ENCODE measurements around the gene LGALS1.
"Not testable (repeated sequence)": the region's sequence is repeated elsewhere in the genome, so short reads cannot be mapped to it uniquely, and the experiment has no call there.

LGALS1 gene

DNA sequence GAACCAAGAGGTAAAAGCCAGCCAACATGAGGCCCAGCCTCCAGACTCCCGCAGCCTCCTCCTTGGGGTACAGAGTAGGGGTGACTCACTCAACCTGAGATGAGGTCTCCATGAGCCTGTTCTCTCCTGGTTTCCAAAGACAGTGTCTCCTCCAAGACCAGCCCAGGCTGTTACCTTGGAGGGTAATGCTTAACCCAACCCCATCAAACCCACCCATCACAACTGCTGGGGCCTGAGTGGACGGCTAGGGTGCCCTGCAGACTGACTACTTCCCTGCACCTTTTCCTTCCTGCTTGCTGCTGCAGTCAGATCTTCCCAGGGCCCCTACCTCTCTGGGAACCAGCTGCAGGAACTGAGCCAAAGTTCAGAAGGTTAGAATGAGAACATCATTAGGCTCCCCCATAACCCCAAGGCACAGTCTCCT, 5.6 kb downstream of the LGALS1 start:
- no peak for DNase-seq (ENCODE audit: low read depth, low spot score)
- peak overlapping the region; percentile 4 for H3K27ac ChIP-seq

DNA sequence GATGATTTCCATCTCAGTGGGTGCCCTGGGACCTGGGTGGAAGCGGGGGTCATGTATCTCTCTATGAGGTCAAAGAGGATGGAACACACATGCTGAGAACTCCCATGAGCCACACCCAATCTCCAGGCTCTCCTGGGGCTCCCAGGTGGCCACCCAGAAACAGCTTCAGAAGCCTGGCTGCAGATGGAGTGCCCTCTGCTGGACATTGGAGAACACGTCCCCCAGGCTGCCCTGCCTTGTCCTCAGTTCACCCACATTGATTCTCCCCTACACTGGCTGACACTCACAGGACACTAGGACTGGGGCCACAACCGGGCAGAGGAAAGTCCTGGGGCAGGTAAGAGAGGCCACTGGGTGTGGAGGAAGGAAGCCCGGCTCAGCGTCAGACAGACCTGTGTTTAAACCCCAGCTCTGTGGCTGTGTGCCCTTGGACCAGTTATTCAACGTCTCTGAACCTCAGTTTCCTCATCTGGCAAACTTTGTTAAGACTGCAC, 6.2 kb downstream of the LGALS1 start:
- no peak for DNase-seq (ENCODE audit: low read depth, low spot score)

DNA sequence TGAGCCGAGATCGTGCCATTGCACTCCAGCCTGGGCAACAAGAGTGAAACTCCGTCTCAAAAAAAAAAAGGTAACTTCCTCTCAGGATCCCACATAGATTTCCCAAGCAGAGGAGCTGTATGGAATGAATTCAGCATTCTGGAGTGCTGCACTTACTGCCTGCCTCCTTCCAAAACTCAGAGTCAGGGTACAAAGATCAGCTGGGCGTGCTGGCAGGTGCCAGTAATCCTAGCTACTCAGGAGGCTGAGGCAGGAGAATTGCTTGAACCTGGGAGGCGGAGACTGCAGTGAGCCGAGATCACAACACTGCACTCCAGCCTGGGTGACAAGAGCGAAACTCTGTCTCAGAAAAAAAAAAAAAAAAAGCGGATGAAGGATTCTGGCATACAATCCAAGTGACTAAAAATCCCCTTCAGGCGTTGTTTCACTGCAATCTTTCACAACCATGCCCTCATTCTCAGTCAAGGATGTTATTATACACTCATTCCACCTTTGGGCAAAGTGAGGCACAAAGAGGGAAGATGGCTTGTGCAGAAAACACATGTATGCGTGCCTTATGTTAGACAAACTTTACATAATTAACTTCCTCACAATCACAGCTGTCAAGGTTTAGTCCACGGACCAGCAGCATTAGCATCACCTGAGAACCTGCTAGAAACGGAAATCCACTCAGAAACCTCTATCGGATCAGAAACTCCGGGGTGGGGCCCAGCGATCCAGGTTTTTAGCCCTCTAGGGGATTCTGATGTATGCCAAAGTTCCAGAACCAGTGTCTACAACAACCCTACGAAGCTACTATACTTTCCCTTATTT, 9.6 kb downstream of the LGALS1 start:
- no peak for DNase-seq (ENCODE audit: low read depth, low spot score)
- peak overlapping the region; percentile 74 for H3K27ac ChIP-seq

More for the DNA sequence above, 6.2 kb downstream of the LGALS1 start:
- H3K27ac ChIP-seq: no peak overlapping the region

DNA sequence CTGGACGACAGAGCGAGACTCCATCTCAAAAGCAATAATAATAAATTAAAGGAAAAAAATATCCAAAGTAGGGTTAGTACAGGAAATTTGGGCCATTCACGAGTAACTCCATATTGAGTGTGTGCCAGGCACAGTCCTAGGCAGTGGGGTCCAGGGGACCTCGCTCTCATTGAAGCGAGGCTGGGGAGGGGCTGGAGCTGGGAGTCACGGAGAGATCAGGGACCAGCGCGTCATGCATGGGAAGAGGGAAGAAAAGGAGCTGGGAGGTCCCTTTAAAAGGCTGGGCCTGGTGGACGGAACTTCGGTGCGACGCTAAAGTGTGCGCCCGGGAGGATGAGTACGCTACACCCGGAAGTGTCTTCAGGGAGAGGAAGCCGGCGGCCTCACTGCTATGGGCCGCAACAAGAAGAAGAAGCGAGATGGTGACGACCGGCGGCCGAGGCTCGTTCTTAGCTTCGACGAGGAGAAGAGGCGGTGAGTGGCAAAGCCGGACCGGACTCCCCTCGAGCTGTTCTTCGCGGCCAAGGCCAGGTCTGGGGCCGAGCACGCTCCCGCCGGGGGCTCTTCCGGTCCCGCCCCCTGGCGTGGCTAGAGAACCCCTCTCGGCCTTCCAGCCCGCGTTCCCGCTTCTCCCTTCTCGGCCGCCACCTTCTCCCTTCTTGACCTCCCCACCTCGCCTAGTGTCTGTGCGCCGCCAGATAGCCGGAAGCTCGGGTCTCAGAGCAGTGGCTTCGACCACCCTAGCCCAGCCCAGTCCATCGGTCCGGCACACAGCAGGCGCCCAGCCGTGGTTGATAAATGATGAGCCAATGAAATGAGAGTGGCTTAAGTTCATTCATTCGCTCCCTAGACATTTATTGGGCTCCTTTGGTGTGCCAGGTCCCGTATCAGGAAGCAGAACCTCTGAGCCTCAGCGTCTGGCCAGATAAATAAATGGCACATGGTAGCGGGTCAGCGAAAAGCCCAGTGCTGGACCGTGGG, 10.9 kb downstream of the LGALS1 start, which contains the start of gene NOL12:
TSS of gene NOL12 (plus strand) at position 342 of the 981 bp plus-strand sequence. CDS start at position 392, 50 bp downstream.
- peak within 1 kb of the TSS; percentile 74 for H3K27ac ChIP-seq
- DNase-seq (ENCODE audit: low read depth, low spot score): no peak

DNA sequence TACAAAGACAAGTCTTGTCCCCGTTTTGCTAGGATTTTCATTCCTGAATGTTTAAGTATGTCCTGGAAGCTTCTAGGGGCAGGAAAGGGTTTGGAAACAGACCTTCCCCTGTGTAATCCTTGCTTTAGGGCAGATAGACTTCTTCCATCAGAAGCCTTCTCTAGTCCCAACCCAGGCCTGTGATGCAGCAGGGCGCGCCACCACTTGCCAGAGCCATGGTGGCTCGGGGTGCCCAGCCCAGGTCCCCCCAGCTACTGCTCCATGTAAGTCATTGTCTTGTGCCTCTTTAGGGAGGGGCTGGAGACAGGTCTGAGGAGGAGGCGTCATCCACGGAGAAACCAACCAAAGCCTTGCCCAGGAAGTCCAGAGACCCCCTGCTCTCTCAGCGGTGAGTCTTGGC, 15.0 kb downstream of the LGALS1 start:
- no peak for DNase-seq (ENCODE audit: low read depth, low spot score)
- H3K27ac ChIP-seq: peak overlapping the region; percentile 66

DNA sequence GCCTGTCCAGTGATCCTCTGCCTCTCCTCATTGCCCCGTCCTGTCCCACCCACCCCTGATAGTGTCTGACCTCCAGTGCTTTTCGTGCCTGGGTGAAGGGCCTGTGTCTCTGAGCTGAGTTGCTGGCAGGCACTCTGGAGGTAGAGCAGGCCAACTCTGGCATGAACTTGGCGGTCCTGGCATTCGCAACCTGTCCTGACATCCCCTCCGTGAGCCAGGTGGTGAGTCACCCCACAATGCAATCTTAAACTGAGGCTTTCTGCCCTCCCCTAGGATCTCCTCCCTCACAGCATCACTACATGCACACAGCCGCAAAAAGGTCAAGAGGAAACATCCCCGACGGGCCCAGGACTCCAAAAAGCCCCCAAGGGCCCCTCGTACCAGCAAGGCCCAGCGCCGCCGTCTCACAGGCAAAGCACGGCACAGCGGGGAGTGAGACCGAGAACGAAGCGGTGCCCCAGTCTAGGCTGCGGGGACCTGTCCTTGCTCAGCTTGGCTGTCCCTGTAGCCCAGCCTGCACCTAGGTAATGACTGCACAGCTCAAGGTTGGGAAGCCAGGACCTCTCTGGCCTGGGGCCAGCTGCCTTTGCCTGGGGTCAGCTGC, 15.6 kb downstream of the LGALS1 start:
- peak overlapping the region; percentile 66 for H3K27ac ChIP-seq
- no peak for DNase-seq (ENCODE audit: low read depth, low spot score)

DNA sequence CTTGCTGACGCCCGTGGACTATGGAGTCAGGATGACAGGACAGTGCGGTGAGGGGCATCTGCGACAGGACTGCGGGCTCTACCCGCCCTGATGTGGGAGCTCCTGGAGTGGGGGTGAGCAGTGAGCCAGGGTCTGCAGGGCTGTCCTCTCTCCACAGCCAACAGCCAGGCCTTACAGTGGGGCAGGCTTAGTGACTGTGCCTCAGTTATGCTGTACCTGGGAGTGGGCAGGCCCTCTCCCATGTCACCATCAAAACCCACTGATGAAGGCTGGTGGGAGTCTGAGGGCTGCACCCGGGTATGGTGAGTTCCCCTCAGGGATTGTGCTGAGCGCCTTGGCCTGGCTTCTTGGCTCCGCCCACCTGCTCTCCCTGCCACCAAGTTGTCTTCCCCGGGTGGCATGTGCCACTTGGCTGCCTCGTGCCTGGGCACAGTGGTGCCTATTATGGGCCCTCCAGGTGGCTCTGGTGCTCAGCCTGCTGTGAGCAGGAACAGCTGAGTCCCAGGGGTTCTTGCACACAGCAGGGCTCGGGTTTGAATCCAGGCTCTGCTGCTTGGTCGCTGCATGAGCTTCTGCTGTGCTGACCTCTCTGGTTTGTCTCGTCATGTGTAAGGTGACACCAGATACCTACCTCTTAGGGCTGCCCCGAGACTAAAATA, 17.3 kb downstream of the LGALS1 start:
- DNase-seq (ENCODE audit: low read depth, low spot score): no peak
- no peak overlapping the region for H3K27ac ChIP-seq

DNA sequence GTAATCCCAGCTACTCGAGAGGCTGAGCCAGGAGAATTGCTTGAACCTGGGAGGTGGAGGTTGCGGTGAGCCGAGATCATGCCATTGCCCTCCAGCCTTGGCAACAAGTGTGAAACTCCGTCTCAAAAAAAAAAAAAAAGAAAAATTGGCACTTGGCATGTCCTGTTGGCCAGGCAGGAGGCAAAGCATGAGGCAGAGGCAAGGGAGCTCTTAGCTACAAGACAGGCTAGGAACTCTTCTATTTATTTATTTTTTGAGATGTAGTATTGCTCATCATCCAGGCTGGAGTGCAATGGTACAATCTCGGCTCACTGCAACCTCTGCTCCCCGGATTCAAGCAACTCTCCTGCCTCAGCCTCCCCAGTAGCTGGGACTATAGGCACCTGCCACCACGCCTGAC, 18.7 kb downstream of the LGALS1 start:
- not testable (repeated sequence) for DNase-seq (ENCODE audit: low read depth, low spot score); H3K27ac ChIP-seq

DNA sequence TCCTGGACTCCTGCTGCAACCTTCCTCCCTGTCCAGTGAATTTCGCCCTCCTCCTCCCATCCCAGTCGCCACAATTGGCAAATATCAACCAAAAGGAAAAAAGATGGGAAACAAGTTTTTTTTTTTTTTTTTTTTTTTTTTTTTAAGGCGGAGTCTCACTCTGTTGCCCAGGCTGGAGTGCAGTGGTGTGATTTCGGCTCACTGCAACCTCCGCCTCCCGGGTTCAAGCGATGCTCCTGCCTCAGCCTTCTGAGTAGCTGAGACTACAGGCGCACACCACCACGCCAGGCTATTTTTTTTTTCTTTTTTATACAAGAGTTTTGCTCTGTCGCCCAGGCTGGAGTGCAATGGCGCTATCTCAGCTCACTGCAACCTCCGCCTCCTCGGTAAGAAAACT, 20.8 kb downstream of the LGALS1 start:
- DNase-seq (ENCODE audit: low read depth, low spot score); H3K27ac ChIP-seq: not testable (repeated sequence)

DNA sequence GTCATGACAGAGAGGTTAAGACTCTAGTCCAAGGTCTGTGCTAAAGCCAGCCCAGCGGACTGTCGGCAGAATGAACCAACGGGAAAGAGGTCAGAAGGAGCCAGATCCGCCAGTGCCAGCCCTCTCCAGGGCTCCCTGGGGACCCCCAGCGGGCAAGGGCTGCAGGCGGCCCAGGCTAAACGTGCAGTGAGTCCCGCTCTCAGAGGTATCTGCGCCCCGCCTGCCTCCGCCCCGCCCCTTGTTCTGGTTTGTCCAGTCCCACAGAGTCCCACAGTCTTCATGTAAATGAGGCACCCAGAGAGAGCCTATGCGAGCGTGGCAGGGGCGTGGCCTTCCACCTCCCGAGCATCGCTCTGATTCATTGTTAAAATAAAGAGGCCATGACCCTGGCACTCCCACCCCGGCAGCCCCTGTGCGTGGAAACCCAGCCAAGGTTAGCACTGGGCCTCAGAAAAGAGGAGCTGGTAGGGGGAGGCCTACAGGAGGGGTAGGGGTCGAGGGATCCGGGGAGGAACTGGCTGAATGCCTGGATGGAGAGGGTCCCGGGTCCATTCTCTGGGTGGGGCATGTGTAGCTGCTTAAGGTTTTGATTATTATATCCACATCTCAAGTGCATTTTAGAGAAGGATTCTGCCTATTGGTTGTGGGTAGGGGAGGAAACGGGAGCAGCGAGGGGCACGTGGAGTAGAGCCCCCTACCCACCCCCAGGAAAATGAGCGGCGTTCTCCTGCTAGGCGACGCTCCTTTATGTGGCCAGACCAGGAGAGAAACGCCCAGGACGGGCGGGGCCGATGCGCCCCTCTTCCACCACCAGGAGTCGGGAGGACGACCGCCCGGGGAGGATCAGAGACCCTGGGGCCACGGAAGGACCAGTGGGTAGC, 21.5 kb downstream of the LGALS1 start, which contains the start of gene TRIOBP:
TSS of gene TRIOBP (plus strand) at position 392 of the 881 bp plus-strand sequence. CDS start 4,318 bp downstream, outside the sequence.
- H3K27ac ChIP-seq: no peak within 1 kb of the TSS
- peak; percentile 73 for DNase-seq (ENCODE audit: low read depth, low spot score)

DNA sequence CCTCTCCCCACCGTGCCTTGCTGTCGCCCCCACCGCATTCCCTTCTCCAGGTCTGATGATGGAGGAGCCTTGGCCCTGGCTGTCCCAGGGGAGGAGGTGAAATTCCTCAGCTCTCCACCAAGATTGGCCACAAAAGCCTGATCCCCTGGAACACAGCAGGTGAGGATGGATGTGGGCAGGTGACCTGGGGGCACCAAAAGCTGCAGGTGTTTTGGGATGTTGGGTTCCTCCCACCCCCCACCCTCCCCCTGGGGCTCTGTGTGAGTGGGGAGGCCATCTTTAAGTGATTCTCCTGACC, 22.1 kb downstream of the LGALS1 start:
- H3K27ac ChIP-seq: no peak overlapping the region
- DNase-seq (ENCODE audit: low read depth, low spot score): no peak

DNA sequence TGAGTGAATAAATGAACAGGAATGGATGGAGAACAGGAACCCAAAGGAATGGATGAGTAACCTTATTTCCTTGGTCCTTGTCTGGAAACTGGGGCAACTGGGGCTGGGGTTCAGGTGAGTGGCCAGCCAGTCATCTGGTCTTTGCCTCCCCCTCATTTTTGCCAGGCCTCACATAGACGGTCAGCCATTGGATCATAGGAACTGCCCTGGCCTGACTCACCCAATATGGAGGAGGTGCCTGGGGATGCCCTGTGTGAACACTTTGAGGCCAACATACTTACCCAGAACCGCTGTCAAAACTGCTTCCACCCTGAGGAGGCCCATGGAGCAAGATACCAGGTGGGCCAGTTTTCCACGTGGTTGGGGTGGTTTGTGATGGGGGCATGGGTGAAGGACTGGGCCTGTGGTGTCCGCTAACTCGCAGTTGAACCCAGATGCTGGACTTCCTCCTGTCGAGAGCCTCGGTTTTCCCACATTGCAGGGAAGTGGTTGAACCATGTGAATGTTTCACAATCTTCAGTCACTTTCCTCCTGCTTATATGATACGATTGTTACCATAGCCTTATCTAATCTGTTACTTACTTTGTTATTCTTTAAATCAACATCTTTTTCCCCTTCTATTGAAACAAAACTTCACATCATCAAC, 25.8 kb downstream of the LGALS1 start:
- no peak overlapping the region for H3K27ac ChIP-seq
- no peak for DNase-seq (ENCODE audit: low read depth, low spot score)

DNA sequence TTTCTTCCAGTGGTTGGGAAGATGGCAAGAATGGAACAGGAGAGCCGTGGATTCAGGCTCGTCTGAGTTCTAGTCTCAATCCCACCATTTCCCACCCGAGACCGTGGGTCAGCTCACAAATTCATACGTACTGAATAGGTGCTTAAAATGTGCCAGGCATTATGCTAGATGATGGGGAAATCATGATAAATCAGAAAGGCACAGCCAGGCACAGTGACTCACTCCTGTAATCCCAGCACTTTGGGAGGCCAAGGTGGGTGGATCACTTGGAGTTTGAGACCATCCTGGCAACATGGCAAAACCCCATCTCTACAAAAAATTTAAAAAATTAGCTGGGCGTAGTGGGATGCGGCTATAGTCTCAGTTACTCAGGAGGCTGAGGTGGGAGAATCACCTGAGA, 28.5 kb downstream of the LGALS1 start:
- no peak overlapping the region for H3K27ac ChIP-seq
- DNase-seq (ENCODE audit: low read depth, low spot score): no peak

DNA sequence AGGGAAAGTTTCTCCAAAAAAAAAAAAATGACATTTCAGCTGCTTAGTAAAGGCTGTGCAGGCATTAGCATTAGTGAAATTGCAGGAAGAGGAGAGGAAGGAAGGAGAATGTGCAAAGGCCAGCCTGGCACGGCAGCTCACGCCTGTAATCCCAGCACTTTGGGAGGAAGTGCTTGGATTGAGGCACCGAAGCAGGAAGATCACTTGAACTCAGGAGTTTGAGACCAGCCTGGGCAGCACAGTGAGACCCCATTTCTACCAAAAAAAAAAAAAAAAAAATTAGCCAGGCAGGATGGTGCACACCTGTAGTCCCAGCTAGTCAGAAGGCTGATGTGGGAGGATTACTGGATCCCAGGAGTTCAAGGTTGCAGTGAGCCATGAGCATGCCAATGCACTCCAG, 29.2 kb downstream of the LGALS1 start:
- no peak overlapping the region for H3K27ac ChIP-seq
- DNase-seq (ENCODE audit: low read depth, low spot score): no peak

DNA sequence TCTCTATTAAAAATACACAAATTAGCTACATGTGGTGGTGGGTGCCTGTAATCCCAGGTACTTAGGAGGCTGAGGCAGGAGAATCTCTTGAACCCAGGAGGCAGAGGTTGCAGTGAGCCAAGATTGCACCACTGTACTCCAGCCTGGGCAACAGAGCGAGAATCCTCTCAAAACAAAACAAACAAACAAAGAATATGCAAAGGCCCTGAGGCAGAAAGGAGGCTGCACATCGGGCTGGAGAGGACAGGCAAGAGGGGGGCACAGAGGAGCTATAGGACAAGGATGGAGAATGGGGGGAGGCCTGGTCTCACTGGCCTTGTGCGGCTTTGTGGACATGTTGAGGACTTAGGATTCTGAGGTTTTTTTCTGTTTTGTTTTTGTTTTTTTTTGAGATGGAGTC, 29.8 kb downstream of the LGALS1 start:
- H3K27ac ChIP-seq: no peak overlapping the region
- no peak for DNase-seq (ENCODE audit: low read depth, low spot score)

DNA sequence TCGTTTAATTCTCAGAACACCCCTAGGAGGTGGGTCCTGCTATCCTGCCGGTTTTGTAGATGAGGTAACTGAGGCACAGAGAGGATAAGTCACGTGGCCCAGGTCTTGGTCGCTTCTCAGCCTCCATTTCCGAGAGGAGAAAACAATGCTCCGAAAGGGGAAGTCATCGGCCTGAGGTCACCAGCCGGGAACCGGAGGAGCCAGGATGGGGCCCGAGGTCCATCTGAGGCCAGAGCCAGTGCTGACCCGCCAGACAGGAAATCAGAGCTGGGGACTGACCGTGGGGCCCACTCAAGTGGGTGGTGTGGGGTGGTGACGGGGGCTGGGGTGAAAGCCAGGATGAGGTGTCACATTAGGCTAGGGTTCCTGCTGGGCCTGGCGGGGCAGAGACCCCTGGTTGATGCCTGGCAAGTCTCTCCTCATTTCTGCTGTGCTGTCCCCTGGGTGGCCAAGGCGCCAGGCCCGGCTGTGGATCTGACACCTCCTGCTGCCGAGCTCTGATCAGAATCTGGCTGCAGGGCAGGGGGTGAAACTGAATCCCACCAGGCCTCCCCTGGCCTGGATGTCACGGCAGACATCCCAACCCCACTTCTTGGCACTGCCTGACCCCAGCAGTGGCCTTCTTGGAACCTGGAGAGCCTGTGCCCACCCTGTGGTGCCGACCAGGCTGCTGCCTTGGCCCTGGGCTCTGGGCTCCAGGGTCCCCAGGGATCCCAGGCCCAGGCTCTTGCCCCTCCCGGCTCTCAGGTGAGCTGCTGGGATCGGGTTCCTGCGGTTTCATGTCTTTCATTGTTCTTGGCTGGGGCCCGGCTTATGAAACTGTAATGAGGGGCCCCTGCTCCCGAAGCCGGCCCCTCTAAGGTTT, 33.4 kb downstream of the LGALS1 start:
- no peak overlapping the region for H3K27ac ChIP-seq
- no peak for DNase-seq (ENCODE audit: low read depth, low spot score)

DNA sequence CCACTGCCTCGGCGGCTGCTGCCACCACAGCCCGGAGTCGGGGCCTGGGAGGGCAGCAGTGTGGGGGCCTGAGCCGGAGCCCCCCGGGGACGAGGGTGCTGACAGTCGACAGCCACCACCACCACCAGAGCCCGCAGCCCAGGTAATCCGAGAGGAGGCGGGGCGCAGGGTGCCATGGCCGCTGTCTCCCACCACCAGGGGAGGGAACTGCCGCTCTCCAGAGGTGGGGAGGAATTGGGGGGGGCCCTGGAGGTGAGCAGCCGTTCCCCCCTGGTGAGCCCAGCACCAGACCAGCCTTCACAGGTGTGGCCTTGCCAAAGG, 34.0 kb downstream of the LGALS1 start:
- no peak for DNase-seq (ENCODE audit: low read depth, low spot score)
- no peak overlapping the region for H3K27ac ChIP-seq

DNA sequence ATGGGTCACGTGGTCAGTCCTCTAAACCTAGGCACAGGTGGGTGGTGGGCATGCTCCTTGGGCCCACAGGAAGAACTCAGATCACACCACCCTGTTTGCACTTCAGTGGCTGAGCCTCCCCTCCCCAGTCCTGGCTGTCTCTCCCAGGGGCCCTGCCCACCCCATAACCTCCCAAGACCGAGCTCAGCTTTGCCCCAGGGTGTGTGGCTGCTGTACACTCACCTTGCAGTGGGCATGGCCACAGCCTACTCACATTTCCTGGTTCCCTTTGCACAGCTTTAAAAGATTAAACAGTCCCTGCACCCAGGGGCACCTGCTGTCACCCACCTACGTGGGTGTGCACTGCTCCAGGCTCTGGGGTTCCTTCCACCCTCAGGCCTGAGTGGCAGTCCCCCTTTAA, 35.2 kb downstream of the LGALS1 start:
- no peak overlapping the region for H3K27ac ChIP-seq
- DNase-seq (ENCODE audit: low read depth, low spot score): no peak
